Esophagus (tissue), 2 donors: ENCODE results near the gene SLC44A5. TPM values are rescaled to one million over a fixed set of nuclear protein-coding genes. Genes with fewer than 3 reads are reported as not detected.

Experiments
- H3K27ac ChIP-seq, 2 donors: one replicate each; pipeline ENCODE4 v1.5.1; 2013; ENCODE audit warnings: low read depth in 2 of 2, mild to moderate bottlenecking in 2 of 2, inconsistent platforms in 1 of 2, low read length in 1 of 2, moderate library complexity in 1 of 2
- H3K27me3 ChIP-seq, 2 donors: one replicate each; pipeline ENCODE4 v1.6.1; 2013; ENCODE audit warnings: low read length in 2 of 2, control low read depth in 1 of 2, mild to moderate bottlenecking in 1 of 2; ENCODE audit not compliant: insufficient read depth in 2 of 2, control insufficient read depth in 1 of 2
- H3K36me3 ChIP-seq, 2 donors: one replicate each; pipeline ENCODE4 v1.6.1; 2013; ENCODE audit warnings: low read length in 1 of 2; ENCODE audit not compliant: control insufficient read depth in 2 of 2, insufficient read depth in 2 of 2
- H3K4me1 ChIP-seq, 2 donors: one replicate each; pipeline ENCODE4 v1.6.1; 2013; ENCODE audit warnings: low read length in 1 of 2; ENCODE audit not compliant: control insufficient read depth in 2 of 2, insufficient read depth in 2 of 2
- H3K4me3 ChIP-seq, 2 donors: one replicate each; pipeline ENCODE4 v1.5.1; 2013; ENCODE audit warnings: low read length in 2 of 2, mild to moderate bottlenecking in 2 of 2, low read depth in 1 of 2, moderate library complexity in 1 of 2
- H3K9me3 ChIP-seq, 2 donors: one replicate each; pipeline ENCODE4 v1.6.1; 2013; ENCODE audit warnings: mild to moderate bottlenecking in 2 of 2, low read depth in 1 of 2, low read length in 1 of 2, moderate library complexity in 1 of 2; ENCODE audit not compliant: control insufficient read depth in 2 of 2, insufficient read depth in 1 of 2
- WGBS, 2 donors: extraction: QIAGEN DNeasy Blood & Tissue Kit; methylation state at CpG; one replicate each; pipeline ENCODE4 v1.1.7; 2013; 5-methylcytosine and 5-hydroxymethylcytosine counted together
- polyA plus RNA-seq, 2 donors: library from polyadenylated mRNA; stranded (reverse); fragments of 200-250 nt; gene quantifications; one replicate each; pipeline ENCODE4 v1.2.3, GENCODE V29; 2013
- donor health status: healthy with polysubstance abuse.
- donor health status: Bipolar disorder and iron deficiency.

SLC44A5 gene
- polyA plus RNA-seq, 2 donors: 0.75 to 3.1 TPM

GRCh38 chr1:75472971-75473603 lies 137.8 kb downstream of the SLC44A5 start:
- Histone ChIP-seq H3K4me1 (no peaks in the 10 kb centered on the region), H3K9me3 (no peaks in the 10 kb centered on the region), H3K36me3 (no peaks in the 10 kb centered on the region), H3K27ac (no peak overlapping the region), H3K4me3 (no peak overlapping the region), H3K27me3 (no peaks in the 10 kb centered on the region)
- WGBS, 2 donors: 60 to 63% methylated on average over 4 of the region's 4 CpGs

- H3K4me1 ChIP-seq: no peaks in the 10 kb centered on the region
- H3K36me3 ChIP-seq: no peaks in the 10 kb centered on the region
Observed at GRCh38 chr1:75472089-75472970, 138.6 kb downstream of the SLC44A5 start.

DNA sequence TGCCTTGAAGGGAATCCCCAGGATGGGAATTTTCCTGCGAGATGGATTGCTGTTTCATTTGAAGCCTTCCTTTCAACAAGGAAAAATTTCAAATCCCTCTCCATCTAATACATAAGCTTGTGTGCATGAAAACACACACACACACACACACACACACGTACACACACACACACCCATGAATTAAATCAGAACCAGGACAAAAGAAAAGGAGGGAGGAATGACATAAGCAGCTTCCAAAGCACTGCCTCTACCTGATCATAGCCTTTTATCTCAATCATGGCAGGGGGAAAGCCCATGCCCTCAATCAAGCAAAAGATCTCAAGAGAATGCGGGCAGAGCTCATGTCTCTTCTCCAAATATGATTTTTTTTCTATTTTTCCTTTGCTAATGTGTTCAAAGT lies 139.7 kb downstream of the SLC44A5 start:
- no peak overlapping the region for H3K27ac ChIP-seq
- H3K4me3 ChIP-seq: no peak overlapping the region
- no peaks in the 10 kb centered on the region for H3K36me3 ChIP-seq
- 48 to 60% methylated on average over 3 of the region's 3 CpGs for WGBS, 2 donors
- no peaks in the 10 kb centered on the region for H3K4me1 ChIP-seq
- H3K27me3 ChIP-seq: no peaks in the 10 kb centered on the region
- H3K9me3 ChIP-seq: no peaks in the 10 kb centered on the region

More at GRCh38 chr1:75472089-75472970, 138.6 kb downstream of the SLC44A5 start:
- Histone ChIP-seq H3K27me3 (no peaks in the 10 kb centered on the region), H3K27ac (no peak overlapping the region), H3K9me3 (no peaks in the 10 kb centered on the region), H3K4me3 (no peak overlapping the region)
- WGBS, 2 donors: 61 to 64% methylated on average over 5 of the region's 5 CpGs

GRCh38 chr1:75470448-75470847 lies 140.5 kb downstream of the SLC44A5 start:
- Histone ChIP-seq H3K36me3 (no peaks in the 10 kb centered on the region), H3K4me3 (no peak overlapping the region), H3K27me3 (no peaks in the 10 kb centered on the region), H3K27ac (no peak overlapping the region), H3K9me3 (no peaks in the 10 kb centered on the region), H3K4me1 (no peaks in the 10 kb centered on the region)
- 76 to 80% methylated on average over 6 of the region's 6 CpGs for WGBS, 2 donors

GRCh38 chr1:75469586-75470173 lies 141.2 kb downstream of the SLC44A5 start:
- Histone ChIP-seq H3K27ac (no peak overlapping the region), H3K4me1 (no peaks in the 10 kb centered on the region), H3K27me3 (no peaks in the 10 kb centered on the region), H3K4me3 (no peak overlapping the region), H3K9me3 (no peaks in the 10 kb centered on the region), H3K36me3 (no peaks in the 10 kb centered on the region)
- WGBS, 2 donors: 60 to 77% methylated on average over 7 of the region's 7 CpGs

DNA sequence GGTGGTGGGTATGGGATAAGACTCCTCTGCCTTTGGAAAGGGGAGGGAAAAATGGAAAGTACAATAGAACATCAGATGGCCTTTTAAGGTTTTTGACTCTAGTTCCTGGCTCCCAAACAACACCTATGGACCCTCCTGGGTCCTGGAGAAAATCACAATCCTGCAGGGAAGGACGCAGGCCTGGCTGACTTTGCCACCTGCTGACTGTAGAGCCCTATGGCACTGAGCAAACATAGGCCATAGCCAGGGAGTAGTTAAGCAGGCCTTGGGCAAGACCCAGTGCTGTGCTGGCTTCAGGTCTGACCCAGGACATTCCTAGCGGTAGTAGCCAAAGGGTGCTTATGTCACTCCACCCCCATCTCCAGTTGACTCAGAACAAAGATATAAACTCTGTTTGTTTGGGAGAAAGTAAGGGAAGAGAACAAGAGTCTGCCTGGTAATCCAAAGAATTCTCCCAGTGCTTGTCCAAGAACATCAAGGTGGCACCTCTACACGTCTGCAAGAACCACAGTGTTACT lies 149.0 kb downstream of the SLC44A5 start:
- WGBS, 2 donors: 90 to 93% methylated on average over 3 of the region's 3 CpGs
- no peaks in the 10 kb centered on the region for H3K36me3 ChIP-seq
- no peaks in the 10 kb centered on the region for H3K9me3 ChIP-seq
- no peak overlapping the region for H3K4me3 ChIP-seq
- no peaks in the 10 kb centered on the region for H3K27me3 ChIP-seq
- no peaks in the 10 kb centered on the region for H3K4me1 ChIP-seq
- H3K27ac ChIP-seq: no peak overlapping the region

DNA sequence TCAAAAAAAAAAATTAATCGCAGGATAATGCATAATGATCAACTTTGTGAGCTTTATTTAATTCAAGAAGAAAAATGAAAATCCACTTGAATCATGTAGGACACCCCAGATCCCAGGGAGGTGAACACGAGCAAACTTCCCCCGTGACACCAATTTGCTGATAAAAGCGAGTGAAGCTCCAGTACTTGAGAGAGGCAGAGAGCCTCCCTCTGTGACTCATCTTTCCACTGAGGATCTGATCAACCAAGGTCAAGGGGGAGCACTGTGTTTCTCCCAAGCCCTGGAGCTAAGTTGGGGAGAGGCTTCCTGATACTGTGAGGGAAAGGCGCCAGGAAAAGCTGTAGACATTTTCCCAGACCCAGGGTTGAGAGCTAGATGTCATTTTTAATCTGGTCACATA lies 160.9 kb downstream of the SLC44A5 start:
- Histone ChIP-seq H3K27me3 (no peaks in the 10 kb centered on the region), H3K9me3 (peaks cover 0 to 5% of the 10 kb centered on the region in 2 donors), H3K4me3 (no peak overlapping the region), H3K4me1 (no peaks in the 10 kb centered on the region), H3K27ac (no peak overlapping the region), H3K36me3 (no peaks in the 10 kb centered on the region)
- 60 to 78% methylated on average over 5 of the region's 5 CpGs for WGBS, 2 donors

DNA sequence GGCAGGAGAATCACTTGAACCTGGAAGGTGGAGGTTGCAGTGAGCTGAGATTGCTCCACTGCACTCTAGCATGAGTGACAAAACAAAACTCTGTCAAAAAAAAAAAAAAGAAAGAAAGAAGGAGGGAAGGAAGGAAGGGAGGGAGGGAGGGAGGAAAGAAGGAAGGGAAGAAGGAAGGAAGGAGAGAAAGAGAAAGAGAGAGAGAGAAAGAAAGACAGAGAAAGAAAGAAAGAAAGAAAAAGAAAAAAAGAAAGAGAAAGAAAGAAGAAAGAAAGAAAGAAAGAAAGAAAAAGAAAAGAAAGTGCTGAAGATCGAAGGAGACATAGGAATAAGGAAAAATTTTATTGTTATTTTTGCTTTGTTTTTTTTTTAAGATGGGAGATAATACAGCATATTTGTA lies 166.7 kb downstream of the SLC44A5 start:
- WGBS, 2 donors: 72 to 78% methylated on average over 1 of the region's 1 CpG
- Histone ChIP-seq H3K4me3 (no peak overlapping the region), H3K36me3 (no peaks in the 10 kb centered on the region), H3K27me3 (no peaks in the 10 kb centered on the region), H3K9me3 (no peaks in the 10 kb centered on the region), H3K27ac (no peak overlapping the region), H3K4me1 (no peaks in the 10 kb centered on the region)

DNA sequence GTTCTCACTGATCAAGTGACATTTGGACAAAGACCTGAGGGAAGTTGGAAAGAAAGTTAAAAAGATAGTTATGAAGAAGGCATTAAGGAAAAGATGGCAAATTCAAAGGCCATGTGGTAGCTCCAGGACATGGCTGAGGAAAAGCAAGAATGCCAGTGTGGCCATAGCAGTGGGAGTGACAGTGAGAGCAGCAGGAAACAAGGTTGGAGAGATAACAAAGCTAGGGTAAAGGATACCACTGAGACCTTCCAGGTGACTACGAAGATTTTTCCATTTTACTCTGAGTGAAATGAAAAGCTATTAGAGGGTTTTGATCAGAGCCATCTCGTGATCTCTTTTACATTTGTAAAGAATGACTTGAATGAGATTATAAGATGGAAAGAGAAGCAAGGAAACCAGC lies 170.6 kb downstream of the SLC44A5 start:
- H3K27ac ChIP-seq: no peak overlapping the region
- no peak overlapping the region for H3K4me3 ChIP-seq
- H3K4me1 ChIP-seq: no peaks in the 10 kb centered on the region
- H3K9me3 ChIP-seq: no peaks in the 10 kb centered on the region
- H3K27me3 ChIP-seq: no peaks in the 10 kb centered on the region
- WGBS, 2 donors: 59 to 64% methylated on average over 2 of the region's 2 CpGs
- H3K36me3 ChIP-seq: no peaks in the 10 kb centered on the region
